HepG2 (cell line): ENCODE data around the gene SLC4A5. TPM values are rescaled to one million over a fixed set of nuclear protein-coding genes. Genes with fewer than 3 reads are reported as not detected.
A peak's percentile ranks its signal among the peaks of the same experiment; 100 is the strongest.

ENCODE experiments used
- ARHGAP35 ChIP-seq: sonication (generic); formaldehyde crosslinking; IDR thresholded peaks from 2 replicates; pipeline ENCODE4 v1.9.0; 2022; ENCODE audit warnings: mild to moderate bottlenecking, inconsistent platforms, moderate library complexity, missing genetic modification reagents, borderline replicate concordance
- ASH2L ChIP-seq: fragments of 300-600, 200-600 bp; sonication (generic); IDR thresholded peaks from 2 replicates; pipeline ENCODE4 v1.7.0; 2017; ENCODE audit warnings: low read depth, mild to moderate bottlenecking, moderate library complexity, mixed read lengths, low read length; ENCODE audit not compliant: insufficient read length
- CCAR2 ChIP-seq: fragments of 200-400 bp; formaldehyde crosslinking; optimal IDR thresholded peaks from 2 replicates; pipeline ENCODE3; 2018; ENCODE audit warnings: low read depth, mild to moderate bottlenecking, low read length, moderate library complexity
- FOSL1 ChIP-seq: sonication (generic); formaldehyde crosslinking; IDR thresholded peaks from 2 replicates; pipeline ENCODE4 v1.9.0; 2021; ENCODE audit warnings: missing genetic modification reagents, borderline replicate concordance
- HHEX ChIP-seq: IDR thresholded peaks from 2 replicates; pipeline ENCODE4 v1.6.1; 2016; ENCODE audit warnings: control low read depth
- KDM2A ChIP-seq: sonication (generic); formaldehyde crosslinking; IDR thresholded peaks from 2 replicates; pipeline ENCODE4 v1.4.0; 2020; ENCODE audit warnings: low read depth, missing genetic modification reagents, borderline replicate concordance
- POLR2AphosphoS2 ChIP-seq: IDR thresholded peaks from 2 replicates; pipeline ENCODE4 v1.6.1; 2011; ENCODE audit warnings: low read depth, low read length, improper control_type of control experiment
- RBM39 ChIP-seq: fragments of 200-400 bp; formaldehyde crosslinking; IDR thresholded peaks from one replicate; pipeline ENCODE4 v1.6.1; 2018; ENCODE audit warnings: antibody characterized with exemption, mild to moderate bottlenecking, low read depth, low read length; ENCODE audit not compliant: poor library complexity, severe bottlenecking
- SETDB1 ChIP-seq: sonication (generic); formaldehyde crosslinking; IDR thresholded peaks from 2 replicates; pipeline ENCODE4 v1.5.1; 2020; ENCODE audit warnings: missing genetic modification reagents, mild to moderate bottlenecking, borderline replicate concordance
- SNAPC2 ChIP-seq: sonication (generic); formaldehyde crosslinking; IDR thresholded peaks from 2 replicates; pipeline ENCODE4 v1.8.1; 2022; ENCODE audit warnings: mild to moderate bottlenecking, missing genetic modification reagents
- STAT5B ChIP-seq: sonication (generic); formaldehyde crosslinking; IDR thresholded peaks from 2 replicates; pipeline ENCODE4 v1.4.0; 2020; ENCODE audit warnings: missing genetic modification reagents
- THYN1 ChIP-seq: sonication (generic); formaldehyde crosslinking; IDR thresholded peaks from 2 replicates; pipeline ENCODE4 v1.8.1; 2023; ENCODE audit warnings: low read depth, mild to moderate bottlenecking, moderate library complexity, missing genetic modification reagents, borderline replicate concordance
- ZEB1 ChIP-seq: IDR thresholded peaks from 2 replicates; pipeline ENCODE4 v1.6.1; 2012; ENCODE audit warnings: mild to moderate bottlenecking, low read depth, inconsistent platforms; ENCODE audit not compliant: insufficient replicate concordance
- ZKSCAN5 ChIP-seq: sonication (generic); formaldehyde crosslinking; IDR thresholded peaks from 2 replicates; pipeline ENCODE4 v1.5.1; 2020; ENCODE audit warnings: mild to moderate bottlenecking, missing genetic modification reagents
- ZNF264 ChIP-seq: sonication (generic); formaldehyde crosslinking; IDR thresholded peaks from 2 replicates; pipeline ENCODE4 v1.4.0; 2020; ENCODE audit warnings: missing genetic modification reagents
- ZNF430 ChIP-seq: sonication (generic); formaldehyde crosslinking; IDR thresholded peaks from 2 replicates; pipeline ENCODE4 v1.9.0; 2021; ENCODE audit warnings: mild to moderate bottlenecking, missing genetic modification reagents
- ZNF557 ChIP-seq: sonication (generic); formaldehyde crosslinking; IDR thresholded peaks from 2 replicates; pipeline ENCODE4 v1.4.0; 2020; ENCODE audit warnings: missing genetic modification reagents
- ZNF720 ChIP-seq: sonication (generic); formaldehyde crosslinking; IDR thresholded peaks from 2 replicates; pipeline ENCODE4 v1.4.0; 2020; ENCODE audit warnings: missing genetic modification reagents
- polyA plus RNA-seq, 8 experiments: library from polyadenylated mRNA; depleted of rRNA in 3 of 8; stranded (reverse) in 7 of 8; unstranded in 1 of 8; fragments of >200 nt; fragmentation: Illumina TruSeq in 4 of 8; extraction: Trizol in 4 of 8; gene quantifications; 2 replicates each; pipeline versions ENCODE4 v1.2.1 to v1.2.3, GENCODE V29; 2011 to 2016; ENCODE audit warnings: low read depth in 4 of 8, missing spikeins in 1 of 8, mixed read lengths in 1 of 8; ENCODE audit not compliant: insufficient read depth in 1 of 8
- total RNA-seq, 5 experiments: library from RNA; depleted of rRNA; stranded (reverse); fragments of >200 nt; fragmentation: Illumina TruSeq; extraction: Trizol; gene quantifications; 2 replicates each; pipeline ENCODE4 v1.2.3, GENCODE V29; 2016; ENCODE audit warnings: low read depth in 1 of 5
- TF ChIP-seq, protein P1 (sequence below): conservative IDR thresholded peaks from 2 replicates; pipeline ENCODE4 v1.6.1; 2018; ENCODE audit warnings: missing genetic modification reagents
- TF ChIP-seq, protein P2 (sequence below): sonication (generic); formaldehyde crosslinking; IDR thresholded peaks from 2 replicates; pipeline ENCODE4 v1.4.0; 2020; ENCODE audit warnings: missing genetic modification reagents, borderline replicate concordance
- TF ChIP-seq, protein P3 (sequence below): sonication (generic); formaldehyde crosslinking; conservative IDR thresholded peaks from 2 replicates; pipeline ENCODE4 v1.4.0; 2020; ENCODE audit warnings: missing genetic modification reagents
- TF ChIP-seq, protein P4 (sequence below): sonication (generic); formaldehyde crosslinking; IDR thresholded peaks from 2 replicates; pipeline ENCODE4 v1.5.0; 2020; ENCODE audit warnings: missing genetic modification reagents

Gene SLC4A5
- total and polyA plus RNA-seq, 2 of the 13 experiments (the other 11 are each of a cell fraction or from before 2014, with no cell fraction given), result 0.50 TPM; not detected in 1

DNA sequence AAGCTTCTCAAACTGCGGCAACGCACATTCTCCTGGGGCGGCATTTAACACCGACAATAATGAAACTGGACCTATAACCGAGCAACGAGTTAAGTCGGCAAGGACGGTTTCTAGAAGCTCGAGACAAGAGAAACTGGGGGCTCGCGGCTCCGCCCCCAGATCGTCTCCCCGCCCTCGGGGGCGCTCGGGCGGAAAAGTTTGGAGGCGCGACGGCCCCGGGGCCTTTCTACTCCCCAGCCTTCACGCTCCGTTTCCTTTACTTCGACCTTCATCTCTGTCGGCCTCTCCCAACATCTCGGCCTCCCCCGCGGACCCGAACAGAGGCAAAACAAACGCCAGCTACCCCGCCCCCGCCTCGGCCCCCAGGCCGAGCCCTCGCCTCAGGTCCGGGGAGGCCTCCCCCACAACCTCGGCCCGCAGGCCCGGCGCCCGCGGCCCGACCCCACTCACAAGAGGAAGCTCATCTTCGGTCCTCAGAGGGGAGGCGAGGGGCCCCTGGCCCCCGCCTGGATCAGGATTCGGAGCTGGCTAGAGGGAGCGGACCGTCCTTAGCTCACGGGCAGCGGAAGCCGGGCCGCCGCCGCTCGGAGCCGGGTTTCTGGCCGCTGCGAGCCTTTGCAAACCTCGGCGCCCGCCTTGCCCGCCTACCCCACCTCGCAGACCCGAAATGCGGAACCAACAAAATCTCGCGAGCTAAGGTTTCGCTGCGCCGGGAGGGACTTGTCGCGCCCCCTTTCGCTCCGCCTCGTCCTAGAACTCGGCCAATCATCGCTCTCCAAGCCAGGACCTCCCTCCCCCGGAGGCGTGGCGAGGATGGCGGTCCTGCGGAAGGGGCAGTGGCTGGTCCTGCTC lies 164.8 kb downstream of the SLC4A5 start, which contains the start of gene MOB1A (continued):
- TF ChIP-seq FOSL1 (no peak), ARHGAP35 (no peak), KDM2A (CRISPR knock-in tag) (peak; percentile 89; the same call in 1 of the 2 replicates), SETDB1 (0 out of 2 replicates have a peak, but pooled peaks have one; percentile 49), ZKSCAN5 (CRISPR knock-in tag) (no peak), ZNF264 (CRISPR knock-in tag) (no peak; the same call in 1 of the 2 replicates), THYN1 (no peak), HHEX (no peak), POLR2AphosphoS2 (no peak), ZEB1 (no peak), ZNF720 (CRISPR knock-in tag) (no peak), RBM39 (peak; percentile 86), STAT5B (no peak; the same call in 1 of the 2 replicates), ZNF430 (peak; percentile 67; the same call in 1 of the 2 replicates), CCAR2 (no peak), ASH2L (peak; percentile 99), ZNF557 (CRISPR knock-in tag) (no peak), SNAPC2 (CRISPR knock-in tag) (no peak)
- TF ChIP-seq, protein P1, sequence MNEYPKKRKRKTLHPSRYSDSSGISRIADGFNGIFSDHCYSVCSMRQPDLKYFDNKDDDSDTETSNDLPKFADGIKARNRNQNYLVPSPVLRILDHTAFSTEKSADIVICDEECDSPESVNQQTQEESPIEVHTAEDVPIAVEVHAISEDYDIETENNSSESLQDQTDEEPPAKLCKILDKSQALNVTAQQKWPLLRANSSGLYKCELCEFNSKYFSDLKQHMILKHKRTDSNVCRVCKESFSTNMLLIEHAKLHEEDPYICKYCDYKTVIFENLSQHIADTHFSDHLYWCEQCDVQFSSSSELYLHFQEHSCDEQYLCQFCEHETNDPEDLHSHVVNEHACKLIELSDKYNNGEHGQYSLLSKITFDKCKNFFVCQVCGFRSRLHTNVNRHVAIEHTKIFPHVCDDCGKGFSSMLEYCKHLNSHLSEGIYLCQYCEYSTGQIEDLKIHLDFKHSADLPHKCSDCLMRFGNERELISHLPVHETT (CRISPR knock-in tag), result no peak
- TF ChIP-seq, protein P2, sequence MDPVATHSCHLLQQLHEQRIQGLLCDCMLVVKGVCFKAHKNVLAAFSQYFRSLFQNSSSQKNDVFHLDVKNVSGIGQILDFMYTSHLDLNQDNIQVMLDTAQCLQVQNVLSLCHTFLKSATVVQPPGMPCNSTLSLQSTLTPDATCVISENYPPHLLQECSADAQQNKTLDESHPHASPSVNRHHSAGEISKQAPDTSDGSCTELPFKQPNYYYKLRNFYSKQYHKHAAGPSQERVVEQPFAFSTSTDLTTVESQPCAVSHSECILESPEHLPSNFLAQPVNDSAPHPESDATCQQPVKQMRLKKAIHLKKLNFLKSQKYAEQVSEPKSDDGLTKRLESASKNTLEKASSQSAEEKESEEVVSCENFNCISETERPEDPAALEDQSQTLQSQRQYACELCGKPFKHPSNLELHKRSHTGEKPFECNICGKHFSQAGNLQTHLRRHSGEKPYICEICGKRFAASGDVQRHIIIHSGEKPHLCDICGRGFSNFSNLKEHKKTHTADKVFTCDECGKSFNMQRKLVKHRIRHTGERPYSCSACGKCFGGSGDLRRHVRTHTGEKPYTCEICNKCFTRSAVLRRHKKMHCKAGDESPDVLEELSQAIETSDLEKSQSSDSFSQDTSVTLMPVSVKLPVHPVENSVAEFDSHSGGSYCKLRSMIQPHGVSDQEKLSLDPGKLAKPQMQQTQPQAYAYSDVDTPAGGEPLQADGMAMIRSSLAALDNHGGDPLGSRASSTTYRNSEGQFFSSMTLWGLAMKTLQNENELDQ (CRISPR knock-in tag), result no peak
- TF ChIP-seq, protein P3, sequence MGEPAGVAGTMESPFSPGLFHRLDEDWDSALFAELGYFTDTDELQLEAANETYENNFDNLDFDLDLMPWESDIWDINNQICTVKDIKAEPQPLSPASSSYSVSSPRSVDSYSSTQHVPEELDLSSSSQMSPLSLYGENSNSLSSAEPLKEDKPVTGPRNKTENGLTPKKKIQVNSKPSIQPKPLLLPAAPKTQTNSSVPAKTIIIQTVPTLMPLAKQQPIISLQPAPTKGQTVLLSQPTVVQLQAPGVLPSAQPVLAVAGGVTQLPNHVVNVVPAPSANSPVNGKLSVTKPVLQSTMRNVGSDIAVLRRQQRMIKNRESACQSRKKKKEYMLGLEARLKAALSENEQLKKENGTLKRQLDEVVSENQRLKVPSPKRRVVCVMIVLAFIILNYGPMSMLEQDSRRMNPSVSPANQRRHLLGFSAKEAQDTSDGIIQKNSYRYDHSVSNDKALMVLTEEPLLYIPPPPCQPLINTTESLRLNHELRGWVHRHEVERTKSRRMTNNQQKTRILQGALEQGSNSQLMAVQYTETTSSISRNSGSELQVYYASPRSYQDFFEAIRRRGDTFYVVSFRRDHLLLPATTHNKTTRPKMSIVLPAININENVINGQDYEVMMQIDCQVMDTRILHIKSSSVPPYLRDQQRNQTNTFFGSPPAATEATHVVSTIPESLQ (CRISPR knock-in tag), result no peak
- TF ChIP-seq, protein P4, sequence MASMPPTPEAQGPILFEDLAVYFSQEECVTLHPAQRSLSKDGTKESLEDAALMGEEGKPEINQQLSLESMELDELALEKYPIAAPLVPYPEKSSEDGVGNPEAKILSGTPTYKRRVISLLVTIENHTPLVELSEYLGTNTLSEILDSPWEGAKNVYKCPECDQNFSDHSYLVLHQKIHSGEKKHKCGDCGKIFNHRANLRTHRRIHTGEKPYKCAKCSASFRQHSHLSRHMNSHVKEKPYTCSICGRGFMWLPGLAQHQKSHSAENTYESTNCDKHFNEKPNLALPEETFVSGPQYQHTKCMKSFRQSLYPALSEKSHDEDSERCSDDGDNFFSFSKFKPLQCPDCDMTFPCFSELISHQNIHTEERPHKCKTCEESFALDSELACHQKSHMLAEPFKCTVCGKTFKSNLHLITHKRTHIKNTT (CRISPR knock-in tag), result no peak
